Measurements from ENCODE around the gene ZNF839. TPM values are rescaled to one million over a fixed set of nuclear protein-coding genes. Genes with fewer than 3 reads are reported as not detected.

Gene ZNF839
- total RNA-seq, 4 donors from 2014 or later = 11.9 to 42.1 (median 27.2) TPM

DNA sequence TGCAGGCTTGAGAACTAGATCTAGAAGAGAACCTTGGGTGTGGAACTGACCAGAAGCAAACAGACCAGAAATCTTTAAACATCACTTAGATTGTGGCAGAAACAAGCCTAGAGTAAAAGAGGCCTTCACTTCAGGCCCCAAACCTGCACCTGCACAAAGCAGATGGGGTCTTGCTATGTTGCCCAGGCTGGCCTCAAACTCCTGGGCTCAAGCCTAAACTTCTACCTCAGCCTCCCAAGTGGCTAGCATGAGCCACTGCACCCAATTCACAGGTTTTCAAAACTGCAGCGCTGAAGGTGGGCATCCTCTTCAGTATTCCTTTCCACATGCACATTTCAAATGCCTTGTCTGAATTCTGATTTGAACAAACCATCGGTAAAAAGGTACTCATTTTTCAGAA lies 34.4 kb upstream of the ZNF839 start:
- TF ChIP-seq POLR2A (IDR thresholded peaks at IDR 0.05) = no peak
- TF ChIP-seq, protein P1, sequence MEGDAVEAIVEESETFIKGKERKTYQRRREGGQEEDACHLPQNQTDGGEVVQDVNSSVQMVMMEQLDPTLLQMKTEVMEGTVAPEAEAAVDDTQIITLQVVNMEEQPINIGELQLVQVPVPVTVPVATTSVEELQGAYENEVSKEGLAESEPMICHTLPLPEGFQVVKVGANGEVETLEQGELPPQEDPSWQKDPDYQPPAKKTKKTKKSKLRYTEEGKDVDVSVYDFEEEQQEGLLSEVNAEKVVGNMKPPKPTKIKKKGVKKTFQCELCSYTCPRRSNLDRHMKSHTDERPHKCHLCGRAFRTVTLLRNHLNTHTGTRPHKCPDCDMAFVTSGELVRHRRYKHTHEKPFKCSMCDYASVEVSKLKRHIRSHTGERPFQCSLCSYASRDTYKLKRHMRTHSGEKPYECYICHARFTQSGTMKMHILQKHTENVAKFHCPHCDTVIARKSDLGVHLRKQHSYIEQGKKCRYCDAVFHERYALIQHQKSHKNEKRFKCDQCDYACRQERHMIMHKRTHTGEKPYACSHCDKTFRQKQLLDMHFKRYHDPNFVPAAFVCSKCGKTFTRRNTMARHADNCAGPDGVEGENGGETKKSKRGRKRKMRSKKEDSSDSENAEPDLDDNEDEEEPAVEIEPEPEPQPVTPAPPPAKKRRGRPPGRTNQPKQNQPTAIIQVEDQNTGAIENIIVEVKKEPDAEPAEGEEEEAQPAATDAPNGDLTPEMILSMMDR (IDR thresholded peaks at IDR 0.05) = no peak
- Histone ChIP-seq H3K36me3 (no peaks in the 10 kb centered on the region), H3K9me3 (no peaks in the 10 kb centered on the region), H3K27me3 (no peaks in the 10 kb centered on the region), H3K27ac (no peak overlapping the region), H3K4me3 (no peak overlapping the region), H3K4me1 (no peaks in the 10 kb centered on the region)
- DNase-seq = no peak

DNA sequence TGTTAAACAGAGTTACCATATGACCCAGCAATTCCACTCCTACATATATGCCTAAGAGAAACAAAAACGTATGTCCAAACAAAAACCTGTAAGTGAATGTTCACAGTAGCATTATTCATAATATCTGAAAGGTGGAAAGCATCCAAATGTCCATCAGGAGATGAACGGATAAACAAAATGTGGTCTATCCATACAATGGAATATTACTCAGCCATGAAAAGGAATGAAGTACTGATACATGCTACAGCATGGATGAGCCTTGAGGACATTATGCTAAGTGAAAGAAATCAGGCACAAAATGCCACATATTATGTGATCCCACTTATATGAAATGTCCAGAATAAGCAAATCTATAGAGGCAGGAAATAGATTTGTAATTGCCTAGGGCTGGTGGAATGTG lies 31.4 kb upstream of the ZNF839 start:
- no peaks in the 10 kb centered on the region for H3K9me3 ChIP-seq
- H3K36me3 ChIP-seq = no peaks in the 10 kb centered on the region
- no peak overlapping the region for H3K27ac ChIP-seq
- no peak for DNase-seq
- no peak overlapping the region for H3K4me3 ChIP-seq
- TF ChIP-seq, protein P1 (IDR thresholded peaks at IDR 0.05) = no peak
- no peak for TF ChIP-seq POLR2A (IDR thresholded peaks at IDR 0.05)
- H3K4me1 ChIP-seq = no peaks in the 10 kb centered on the region
- no peaks in the 10 kb centered on the region for H3K27me3 ChIP-seq

DNA sequence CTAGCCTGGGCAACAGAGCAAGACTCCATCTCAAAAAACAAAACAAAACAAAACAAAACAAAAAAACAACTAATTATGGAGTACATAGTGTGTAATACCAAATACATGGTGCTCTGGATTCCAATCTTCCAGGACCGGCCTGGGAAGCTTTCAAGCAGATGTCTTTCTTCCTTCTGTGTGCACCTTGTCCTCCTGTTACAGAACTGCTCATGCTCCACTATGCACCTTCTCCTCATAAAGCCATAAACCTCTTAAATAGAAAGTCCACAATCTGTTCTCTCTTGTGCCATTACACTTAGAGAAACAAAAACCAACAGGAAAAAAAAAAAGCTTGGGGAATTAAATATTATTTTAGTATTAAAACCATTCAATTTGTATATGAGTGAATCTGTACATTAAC lies 27.1 kb upstream of the ZNF839 start:
- DNase-seq = no peak
- no peak overlapping the region for H3K27ac ChIP-seq

DNA sequence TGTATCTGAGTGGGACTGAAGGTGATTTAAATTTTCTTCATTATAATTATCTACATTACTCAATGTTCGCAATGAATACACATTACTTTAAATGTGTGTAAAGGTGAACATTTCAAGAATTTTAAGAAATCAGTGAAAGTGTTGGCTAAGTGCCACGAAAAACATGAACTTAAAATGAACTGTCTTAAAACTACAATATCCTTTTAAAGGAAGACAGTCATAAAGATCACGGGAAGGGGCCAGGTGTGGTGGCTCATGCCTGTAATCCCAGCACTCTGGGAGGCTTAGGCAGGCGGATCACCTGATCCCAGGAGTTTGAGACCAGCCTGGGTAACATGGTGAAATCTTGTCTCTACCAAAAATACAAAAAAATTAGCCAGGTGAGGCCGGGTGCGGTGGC lies 25.8 kb upstream of the ZNF839 start:
- Histone ChIP-seq H3K9me3 (no peaks in the 10 kb centered on the region), H3K4me1 (no peaks in the 10 kb centered on the region), H3K27me3 (no peaks in the 10 kb centered on the region), H3K4me3 (no peak overlapping the region), H3K36me3 (no peaks in the 10 kb centered on the region), H3K27ac (no peak overlapping the region)
- no peak for TF ChIP-seq POLR2A (IDR thresholded peaks at IDR 0.05)
- TF ChIP-seq, protein P1 (IDR thresholded peaks at IDR 0.05) = no peak
- no peak for DNase-seq

More for the DNA sequence above, 27.1 kb upstream of the ZNF839 start:
- Histone ChIP-seq H3K4me1 (no peaks in the 10 kb centered on the region), H3K9me3 (no peaks in the 10 kb centered on the region), H3K36me3 (no peaks in the 10 kb centered on the region), H3K4me3 (no peak overlapping the region), H3K27me3 (no peaks in the 10 kb centered on the region)
- no peak for TF ChIP-seq POLR2A (IDR thresholded peaks at IDR 0.05)
- TF ChIP-seq, protein P1 (IDR thresholded peaks at IDR 0.05) = no peak

DNA sequence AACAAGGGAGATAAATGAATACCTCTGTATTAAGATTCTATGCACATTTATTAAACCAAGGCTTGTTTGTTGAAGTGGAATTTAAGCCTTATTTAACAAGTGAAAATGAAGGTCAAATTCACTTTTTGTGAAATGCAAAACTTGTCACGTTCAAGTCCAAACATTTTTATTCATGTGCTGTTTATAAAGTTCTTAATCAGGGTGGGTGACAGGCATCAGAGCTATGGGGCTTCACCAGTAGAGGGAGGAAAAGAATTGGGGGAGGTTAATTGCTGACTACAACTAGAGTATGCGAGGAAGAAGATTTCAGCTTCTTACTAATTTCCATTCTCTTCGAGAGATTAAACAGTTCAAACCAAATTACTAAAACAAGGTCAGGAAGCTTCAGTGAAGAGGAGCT lies 24.3 kb upstream of the ZNF839 start:
- H3K9me3 ChIP-seq = no peaks in the 10 kb centered on the region
- no peak overlapping the region for H3K4me3 ChIP-seq
- TF ChIP-seq, protein P1 (IDR thresholded peaks at IDR 0.05) = peak in 1 of 6 experiments; percentile 7
- no peak for TF ChIP-seq POLR2A (IDR thresholded peaks at IDR 0.05)
- H3K27ac ChIP-seq = no peak overlapping the region
- no peaks in the 10 kb centered on the region for H3K4me1 ChIP-seq
- no peaks in the 10 kb centered on the region for H3K36me3 ChIP-seq
- DNase-seq = no peak
- H3K27me3 ChIP-seq = no peaks in the 10 kb centered on the region

Measured in Peyer's patch (tissue), 4 donors.